GM12878 (cell line): ENCODE measurements around the gene MCEE. TPM values are rescaled to one million over a fixed set of nuclear protein-coding genes. Genes with fewer than 3 reads are reported as not detected.

Experiments used
- BHLHE40 ChIP-seq, 2 experiments: fragments of 450-650 bp in 1 of 2; IDR thresholded peaks; 2 replicates each; pipeline ENCODE4 v1.6.1; 2011 to 2017; ENCODE audit warnings: low read depth in 2 of 2, borderline replicate concordance in 1 of 2, improper control_type of control experiment in 1 of 2, low read length in 1 of 2, mild to moderate bottlenecking in 1 of 2
- CBX3 ChIP-seq: fragments of 200-600 bp; sonication (generic); IDR thresholded peaks from 2 replicates; pipeline ENCODE4 v1.6.1; 2016; ENCODE audit warnings: low read depth, borderline replicate concordance
- CBX5 ChIP-seq: sonication (generic); IDR thresholded peaks from 2 replicates; pipeline ENCODE4 v1.6.1; 2016; ENCODE audit warnings: low read depth, moderate library complexity, mild to moderate bottlenecking, inconsistent platforms
- ETV6 ChIP-seq, 2 experiments: fragments of 450-650 bp in 1 of 2; IDR thresholded peaks in 1 of 2; conservative IDR thresholded peaks in 1 of 2; 2 replicates each; pipeline ENCODE4 v1.6.1; 2014; ENCODE audit warnings: antibody characterized with exemption in 1 of 2, borderline replicate concordance in 1 of 2, low read depth in 1 of 2, mild to moderate bottlenecking in 1 of 2, moderate library complexity in 1 of 2
- HCFC1 ChIP-seq: fragments of 150-350 bp; IDR thresholded peaks from 2 replicates; pipeline ENCODE4 v1.6.1; 2014; ENCODE audit warnings: low read length
- KAT2A ChIP-seq: conservative IDR thresholded peaks from 2 replicates; pipeline ENCODE4 v1.6.1; 2011; ENCODE audit warnings: low read depth, low read length; ENCODE audit not compliant: control insufficient read depth
- NRF1 ChIP-seq: conservative IDR thresholded peaks from 2 replicates; pipeline ENCODE4 v1.6.1; 2011; ENCODE audit warnings: mild to moderate bottlenecking, low read depth, low read length, improper control_type of control experiment
- POLR2A ChIP-seq: IDR thresholded peaks from 2 replicates; pipeline ENCODE4 v1.6.1; 2011; ENCODE audit warnings: low read depth, mild to moderate bottlenecking, low read length
- RAD21 ChIP-seq: IDR thresholded peaks from 2 replicates; pipeline ENCODE4 v1.6.1; 2011; ENCODE audit warnings: mild to moderate bottlenecking, low read depth, low read length, moderate library complexity; ENCODE audit not compliant: insufficient read depth
- SIN3A ChIP-seq: IDR thresholded peaks from 2 replicates; pipeline ENCODE4 v1.6.1; 2012; ENCODE audit warnings: low read depth, low read length, improper control_type of control experiment
- SKIL ChIP-seq: fragments of 450-650 bp; IDR thresholded peaks from 2 replicates; pipeline ENCODE4 v1.6.1; 2017; ENCODE audit warnings: mild to moderate bottlenecking, low read depth, inconsistent platforms; ENCODE audit not compliant: poor library complexity, severe bottlenecking
- SUPT20H ChIP-seq: IDR thresholded peaks from 2 replicates; pipeline ENCODE4 v1.6.1; 2011; ENCODE audit warnings: low read depth, mild to moderate bottlenecking, low read length, moderate library complexity, borderline replicate concordance; ENCODE audit not compliant: control insufficient read depth
- ZNF217 ChIP-seq: fragments of 450-650 bp; IDR thresholded peaks from 2 replicates; pipeline ENCODE4 v1.6.1; 2017; ENCODE audit warnings: antibody characterized with exemption, mild to moderate bottlenecking
- ZNF274 ChIP-seq: IDR thresholded peaks from one replicate; pipeline ENCODE4 v1.8.0; 2011; ENCODE audit not compliant: insufficient read length, insufficient read depth
- ZZZ3 ChIP-seq: IDR thresholded peaks from 2 replicates; pipeline ENCODE4 v1.6.1; 2011; ENCODE audit warnings: low read depth; ENCODE audit not compliant: control insufficient read depth, insufficient read length
- polyA plus RNA-seq, 11 experiments: library from polyadenylated mRNA; depleted of rRNA in 4 of 11; unstranded in 6 of 11; stranded (reverse) in 5 of 11; fragments of >200 nt; fragmentation: Nextera tagmentation in 4 of 11; fragmentation: Illumina TruSeq in 1 of 11; extraction: Ambion mirVana in 4 of 11; extraction: Trizol in 1 of 11; gene quantifications; 1 replicate in 1 of 11; 2 replicates in 10 of 11; pipeline versions ENCODE4 v1.2.1 to v1.2.3, GENCODE V29; 2011 to 2016; ENCODE audit warnings: inconsistent platforms in 2 of 11, missing spikeins in 2 of 11, low read depth in 1 of 11
- total RNA-seq, 4 experiments: library from RNA; depleted of rRNA in 3 of 4; stranded (reverse); fragments of >200 nt in 3 of 4; fragmentation: Illumina TruSeq in 1 of 4; extraction: Trizol in 1 of 4; gene quantifications; 2 replicates each; pipeline versions ENCODE4 v1.2.1 to v1.2.3, GENCODE V29; 2013 to 2021
- TF ChIP-seq, protein P1 (sequence below): fragments of 450-650 bp; IDR thresholded peaks from 2 replicates; pipeline ENCODE4 v1.6.1; 2017; ENCODE audit warnings: mild to moderate bottlenecking
- TF ChIP-seq, protein P2 (sequence below): fragments of 450-650 bp; IDR thresholded peaks from 2 replicates; pipeline ENCODE4 v1.6.1; 2017; ENCODE audit warnings: low read depth, mild to moderate bottlenecking, moderate library complexity
- TF ChIP-seq, protein P3 (sequence below): fragments of 450-650 bp; formaldehyde crosslinking; IDR thresholded peaks from 2 replicates; pipeline ENCODE4 v1.4.0; 2020; ENCODE audit warnings: mild to moderate bottlenecking, moderate library complexity

The MCEE gene
- total and polyA plus RNA-seq, 10 of the 15 experiments (the other 5 are each of a cell fraction or from before 2014, with no cell fraction given): 17.3 to 63.4 (median 20.9) TPM

- TF ChIP-seq, protein P1, sequence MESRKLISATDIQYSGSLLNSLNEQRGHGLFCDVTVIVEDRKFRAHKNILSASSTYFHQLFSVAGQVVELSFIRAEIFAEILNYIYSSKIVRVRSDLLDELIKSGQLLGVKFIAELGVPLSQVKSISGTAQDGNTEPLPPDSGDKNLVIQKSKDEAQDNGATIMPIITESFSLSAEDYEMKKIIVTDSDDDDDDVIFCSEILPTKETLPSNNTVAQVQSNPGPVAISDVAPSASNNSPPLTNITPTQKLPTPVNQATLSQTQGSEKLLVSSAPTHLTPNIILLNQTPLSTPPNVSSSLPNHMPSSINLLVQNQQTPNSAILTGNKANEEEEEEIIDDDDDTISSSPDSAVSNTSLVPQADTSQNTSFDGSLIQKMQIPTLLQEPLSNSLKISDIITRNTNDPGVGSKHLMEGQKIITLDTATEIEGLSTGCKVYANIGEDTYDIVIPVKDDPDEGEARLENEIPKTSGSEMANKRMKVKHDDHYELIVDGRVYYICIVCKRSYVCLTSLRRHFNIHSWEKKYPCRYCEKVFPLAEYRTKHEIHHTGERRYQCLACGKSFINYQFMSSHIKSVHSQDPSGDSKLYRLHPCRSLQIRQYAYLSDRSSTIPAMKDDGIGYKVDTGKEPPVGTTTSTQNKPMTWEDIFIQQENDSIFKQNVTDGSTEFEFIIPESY: no peak
- TF ChIP-seq KAT2A: no peak
- TF ChIP-seq RAD21: 0 out of 2 replicates have a peak, but pooled peaks have one; percentile 4
- TF ChIP-seq, protein P2, sequence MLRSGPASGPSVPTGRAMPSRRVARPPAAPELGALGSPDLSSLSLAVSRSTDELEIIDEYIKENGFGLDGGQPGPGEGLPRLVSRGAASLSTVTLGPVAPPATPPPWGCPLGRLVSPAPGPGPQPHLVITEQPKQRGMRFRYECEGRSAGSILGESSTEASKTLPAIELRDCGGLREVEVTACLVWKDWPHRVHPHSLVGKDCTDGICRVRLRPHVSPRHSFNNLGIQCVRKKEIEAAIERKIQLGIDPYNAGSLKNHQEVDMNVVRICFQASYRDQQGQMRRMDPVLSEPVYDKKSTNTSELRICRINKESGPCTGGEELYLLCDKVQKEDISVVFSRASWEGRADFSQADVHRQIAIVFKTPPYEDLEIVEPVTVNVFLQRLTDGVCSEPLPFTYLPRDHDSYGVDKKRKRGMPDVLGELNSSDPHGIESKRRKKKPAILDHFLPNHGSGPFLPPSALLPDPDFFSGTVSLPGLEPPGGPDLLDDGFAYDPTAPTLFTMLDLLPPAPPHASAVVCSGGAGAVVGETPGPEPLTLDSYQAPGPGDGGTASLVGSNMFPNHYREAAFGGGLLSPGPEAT: peak; percentile 96
- TF ChIP-seq ZZZ3: no peak
- no peak for TF ChIP-seq NRF1
- TF ChIP-seq, protein P3, sequence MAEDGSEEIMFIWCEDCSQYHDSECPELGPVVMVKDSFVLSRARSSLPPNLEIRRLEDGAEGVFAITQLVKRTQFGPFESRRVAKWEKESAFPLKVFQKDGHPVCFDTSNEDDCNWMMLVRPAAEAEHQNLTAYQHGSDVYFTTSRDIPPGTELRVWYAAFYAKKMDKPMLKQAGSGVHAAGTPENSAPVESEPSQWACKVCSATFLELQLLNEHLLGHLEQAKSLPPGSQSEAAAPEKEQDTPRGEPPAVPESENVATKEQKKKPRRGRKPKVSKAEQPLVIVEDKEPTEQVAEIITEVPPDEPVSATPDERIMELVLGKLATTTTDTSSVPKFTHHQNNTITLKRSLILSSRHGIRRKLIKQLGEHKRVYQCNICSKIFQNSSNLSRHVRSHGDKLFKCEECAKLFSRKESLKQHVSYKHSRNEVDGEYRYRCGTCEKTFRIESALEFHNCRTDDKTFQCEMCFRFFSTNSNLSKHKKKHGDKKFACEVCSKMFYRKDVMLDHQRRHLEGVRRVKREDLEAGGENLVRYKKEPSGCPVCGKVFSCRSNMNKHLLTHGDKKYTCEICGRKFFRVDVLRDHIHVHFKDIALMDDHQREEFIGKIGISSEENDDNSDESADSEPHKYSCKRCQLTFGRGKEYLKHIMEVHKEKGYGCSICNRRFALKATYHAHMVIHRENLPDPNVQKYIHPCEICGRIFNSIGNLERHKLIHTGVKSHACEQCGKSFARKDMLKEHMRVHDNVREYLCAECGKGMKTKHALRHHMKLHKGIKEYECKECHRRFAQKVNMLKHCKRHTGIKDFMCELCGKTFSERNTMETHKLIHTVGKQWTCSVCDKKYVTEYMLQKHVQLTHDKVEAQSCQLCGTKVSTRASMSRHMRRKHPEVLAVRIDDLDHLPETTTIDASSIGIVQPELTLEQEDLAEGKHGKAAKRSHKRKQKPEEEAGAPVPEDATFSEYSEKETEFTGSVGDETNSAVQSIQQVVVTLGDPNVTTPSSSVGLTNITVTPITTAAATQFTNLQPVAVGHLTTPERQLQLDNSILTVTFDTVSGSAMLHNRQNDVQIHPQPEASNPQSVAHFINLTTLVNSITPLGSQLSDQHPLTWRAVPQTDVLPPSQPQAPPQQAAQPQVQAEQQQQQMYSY (CRISPR knock-in tag): no peak
- TF ChIP-seq ZNF274: no peak
- TF ChIP-seq CBX3: no peak
- TF ChIP-seq ZNF217: no peak
- peak; percentile 76 for TF ChIP-seq SKIL
- TF ChIP-seq POLR2A: peak; percentile 62
- no peak for TF ChIP-seq CBX5
- no peak for TF ChIP-seq SUPT20H
- TF ChIP-seq ETV6 (conservative IDR thresholded peaks at IDR 0.05 in 1 of 2, IDR thresholded peaks at IDR 0.05 in 1 of 2; ENCODE audit: borderline replicate concordance in 1 of 2, low read depth in 1 of 2): peak; percentile 63 to 91; a peak in 2 of 4 replicates
- TF ChIP-seq HCFC1: no peak
- 0 out of 4 replicates have a peak, but pooled peaks of 1 of the 2 experiments have one; percentile 63 for TF ChIP-seq BHLHE40 (IDR thresholded peaks at IDR 0.05; ENCODE audit: borderline replicate concordance in 1 of 2, low read depth in 2 of 2, low read length in 1 of 2)
- TF ChIP-seq SIN3A: no peak
Observed at GRCh38 chr2:71071681-71072398, 58.2 kb downstream of the MCEE start (continued).
